H1 (cell line): ENCODE measurements around the gene SNX24. TPM values are rescaled to one million over a fixed set of nuclear protein-coding genes. Genes with fewer than 3 reads are reported as not detected.
A peak's percentile ranks its signal among the peaks of the same experiment; 100 is the strongest.

ENCODE experiments used
- CHD7 ChIP-seq: fragments of 300-600 bp; sonication (generic); IDR thresholded peaks from 2 replicates; pipeline ENCODE4 v1.7.1; 2012; ENCODE audit warnings: low read length, moderate library complexity, mild to moderate bottlenecking, inconsistent platforms; ENCODE audit not compliant: insufficient replicate concordance
- EP300 ChIP-seq, 2 experiments: IDR thresholded peaks; 1 replicate in 1 of 2; 2 replicates in 1 of 2; pipeline ENCODE4 v1.6.1; 2011 to 2012; ENCODE audit warnings: low read depth in 2 of 2, low read length in 2 of 2, mild to moderate bottlenecking in 2 of 2, borderline replicate concordance in 1 of 2, inconsistent platforms in 1 of 2, moderate library complexity in 1 of 2
- KDM5A ChIP-seq: fragments of 200-600 bp; IDR thresholded peaks from 2 replicates; pipeline ENCODE4 v1.7.1; 2012; ENCODE audit warnings: mild to moderate bottlenecking, low read length, inconsistent platforms, mixed read lengths
- MAFK ChIP-seq: IDR thresholded peaks from 2 replicates; pipeline ENCODE4 v1.6.1; 2012; ENCODE audit warnings: low read depth, mild to moderate bottlenecking, improper control_type of control experiment, low read length
- PHF8 ChIP-seq: fragments of 200-600 bp; sonication (generic); conservative IDR thresholded peaks from 2 replicates; pipeline ENCODE4 v1.7.1; 2012; ENCODE audit warnings: low read depth, mild to moderate bottlenecking, inconsistent platforms, low read length, moderate library complexity
- POLR2A ChIP-seq, 2 experiments: IDR thresholded peaks; 1 replicate in 1 of 2; 2 replicates in 1 of 2; pipeline ENCODE4 v1.6.1; 2011; ENCODE audit warnings: low read depth in 2 of 2, low read length in 2 of 2, mild to moderate bottlenecking in 2 of 2; ENCODE audit errors: control extremely low read depth in 1 of 2
- RAD21 ChIP-seq, 2 experiments: IDR thresholded peaks in 1 of 2; conservative IDR thresholded peaks in 1 of 2; 2 replicates each; pipeline ENCODE4 v1.6.1; 2011; ENCODE audit warnings: low read depth in 2 of 2, low read length in 2 of 2, improper control_type of control experiment in 1 of 2, inconsistent platforms in 1 of 2, mild to moderate bottlenecking in 1 of 2, moderate library complexity in 1 of 2
- SIRT6 ChIP-seq: IDR thresholded peaks from one replicate; pipeline ENCODE4 v1.7.1; 2012; ENCODE audit warnings: low read length, inconsistent platforms
- SP1 ChIP-seq: IDR thresholded peaks from 2 replicates; pipeline ENCODE4 v1.6.1; 2011; ENCODE audit warnings: low read depth, low read length
- SP4 ChIP-seq: IDR thresholded peaks from 2 replicates; pipeline ENCODE4 v1.6.1; 2012; ENCODE audit warnings: low read length, inconsistent platforms
- polyA plus RNA-seq, 7 experiments: library from polyadenylated mRNA; depleted of rRNA in 3 of 7; stranded (reverse) in 5 of 7; unstranded in 2 of 7; fragments of >200 nt in 5 of 7; fragments of 200-250 nt in 2 of 7; gene quantifications; 1 replicate in 5 of 7; 2 replicates in 1 of 7; 4 replicates in 1 of 7; pipeline versions ENCODE4 v1.2.1 to v1.2.3, GENCODE V29; 2011 to 2013; ENCODE audit warnings: missing spikeins in 2 of 7, mixed read lengths in 2 of 7
- total RNA-seq: library from RNA; stranded (reverse); fragmentation: NEBNext Ultra II Directional; extraction: Animal tissue kit (Norgen Biotek cat#: 25700); gene quantifications from 2 replicates; pipeline ENCODE4 v1.2.1, GENCODE V29; 2021

Gene SNX24
- total and polyA plus RNA-seq, 2 of the 8 experiments (the other 6 are each of a cell fraction or from before 2014, with no cell fraction given) = 7.3 to 14.3 TPM

GRCh38 chr5:122845229-122846050, at the start of gene SNX24 (continued):
- no peak for TF ChIP-seq CHD7
- TF ChIP-seq SIRT6 = no peak
- peak; percentile 91; the same call in 1 of the 2 replicates for TF ChIP-seq MAFK
- peak; percentile 62; a peak in 2 of 3 replicates for TF ChIP-seq POLR2A (IDR thresholded peaks at IDR 0.05; ENCODE audit: control extremely low read depth in 1 of 2, low read depth in 2 of 2, low read length in 2 of 2)
- TF ChIP-seq KDM5A = no peak
- TF ChIP-seq SP4 = no peak
- TF ChIP-seq RAD21 (IDR thresholded peaks at IDR 0.05 in 1 of 2, conservative IDR thresholded peaks at IDR 0.05 in 1 of 2; ENCODE audit: low read depth in 2 of 2, low read length in 2 of 2) = peak in 1 of 2 experiments; percentile 19; a peak in 1 of 4 replicates
- peak; percentile 86 for TF ChIP-seq PHF8
- TF ChIP-seq EP300 (IDR thresholded peaks at IDR 0.05; ENCODE audit: borderline replicate concordance in 1 of 2, low read depth in 2 of 2, low read length in 2 of 2) = no peak
- no peak for TF ChIP-seq SP1
